HG03135 (cell line): ENCODE measurements around the gene KLHDC10.
"Not testable (repeated sequence)": the region's sequence is repeated elsewhere in the genome, so short reads cannot be mapped to it uniquely, and the experiment has no call there.

Experiments
- ATAC-seq: cut with Tn5 transposase; IDR thresholded peaks from one replicate; pipeline ENCODE4 v1.9.1; 2021; ENCODE audit warnings: mild to moderate bottlenecking, moderate library complexity; ENCODE audit not compliant: unreplicated experiment

Gene KLHDC10

GRCh38 chr7:130114776-130115175, 44.4 kb downstream of the KLHDC10 start:
- no peak for ATAC-seq

GRCh38 chr7:130118294-130118693, 48.0 kb downstream of the KLHDC10 start:
- ATAC-seq, result no peak

- no peak for ATAC-seq
These were observed 48.5 kb downstream of the KLHDC10 start for GRCh38 chr7:130118801-130119200.

GRCh38 chr7:130123501-130123900, 53.2 kb downstream of the KLHDC10 start:
- ATAC-seq, result no peak

GRCh38 chr7:130124711-130125110, 54.4 kb downstream of the KLHDC10 start:
- no peak for ATAC-seq

GRCh38 chr7:130126840-130127239, 56.5 kb downstream of the KLHDC10 start:
- not testable (repeated sequence) for ATAC-seq

- ATAC-seq, result no peak
These were observed 57.1 kb downstream of the KLHDC10 start for GRCh38 chr7:130127404-130127803.

- no peak for ATAC-seq
These were observed 57.5 kb downstream of the KLHDC10 start for GRCh38 chr7:130127821-130128317.

GRCh38 chr7:130129011-130129411, 58.7 kb downstream of the KLHDC10 start:
- no peak for ATAC-seq

- no peak for ATAC-seq
These were observed 61.0 kb downstream of the KLHDC10 start for GRCh38 chr7:130131191-130131834.

GRCh38 chr7:130131964-130132875, 61.9 kb downstream of the KLHDC10 start:
- ATAC-seq, result no peak

GRCh38 chr7:130133029-130133782, 62.9 kb downstream of the KLHDC10 start:
- no peak for ATAC-seq

GRCh38 chr7:130134106-130134636, 63.8 kb downstream of the KLHDC10 start:
- ATAC-seq, result no peak

GRCh38 chr7:130134726-130135125, 64.4 kb downstream of the KLHDC10 start:
- ATAC-seq, result no peak

- ATAC-seq, result no peak
These were observed 65.2 kb downstream of the KLHDC10 start for GRCh38 chr7:130135208-130136205.

GRCh38 chr7:130136579-130137167, 66.3 kb downstream of the KLHDC10 start:
- ATAC-seq, result no peak

GRCh38 chr7:130137207-130137606, 66.9 kb downstream of the KLHDC10 start:
- ATAC-seq, result no peak

GRCh38 chr7:130139193-130139960, 69.0 kb downstream of the KLHDC10 start:
- ATAC-seq, result no peak
